Osteoblast (primary cell): Measurements from ENCODE around the gene DQX1. TPM values are rescaled to one million over a fixed set of nuclear protein-coding genes. Genes with fewer than 3 reads are reported as not detected.
A peak's percentile ranks its signal among the peaks of the same experiment; 100 is the strongest.

Experiments
- DNase-seq: peaks from one replicate; pipeline ENCODE4 v3.0.0; 2011; ENCODE audit warnings: low spot score, mixed read lengths; ENCODE audit not compliant: insufficient read length; ENCODE audit errors: missing footprints
- H2AFZ ChIP-seq: 2 replicates; pipeline ENCODE4 v1.6.0; 2011; ENCODE audit warnings: mild to moderate bottlenecking, low read length
- H3K27ac ChIP-seq: 2 replicates; pipeline ENCODE4 v1.5.1; 2011; ENCODE audit warnings: mild to moderate bottlenecking, low read depth, low read length, moderate library complexity
- H3K27me3 ChIP-seq: 2 replicates; pipeline ENCODE4 v1.6.0; 2012; ENCODE audit warnings: mild to moderate bottlenecking, control low read depth, inconsistent platforms, low read length, moderate library complexity; ENCODE audit not compliant: insufficient read depth
- H3K36me3 ChIP-seq: 2 replicates; pipeline ENCODE4 v1.5.1; 2011; ENCODE audit warnings: mild to moderate bottlenecking, low read length, control low read depth, moderate library complexity; ENCODE audit not compliant: insufficient read depth
- H3K4me1 ChIP-seq: 2 replicates; pipeline ENCODE4 v1.5.1; 2011; ENCODE audit warnings: mild to moderate bottlenecking, low read length, control low read depth, moderate library complexity; ENCODE audit not compliant: insufficient read depth
- H3K4me2 ChIP-seq: 2 replicates; pipeline ENCODE4 v1.6.0; 2011; ENCODE audit warnings: mild to moderate bottlenecking, low read length; ENCODE audit not compliant: insufficient read depth
- H3K4me3 ChIP-seq: fragments of 200-600 bp; sonication (generic); 3 replicates; pipeline ENCODE4 v1.5.1; 2012; ENCODE audit warnings: mild to moderate bottlenecking, low read length, inconsistent platforms; ENCODE audit not compliant: insufficient read depth
- H3K79me2 ChIP-seq: 2 replicates; pipeline ENCODE4 v1.6.0; 2012; ENCODE audit warnings: mild to moderate bottlenecking, low read length, control low read depth, inconsistent platforms; ENCODE audit not compliant: insufficient read depth
- H3K9me3 ChIP-seq: 2 replicates; pipeline ENCODE4 v1.5.1; 2011; ENCODE audit warnings: low read depth, low read length, control low read depth
- H4K20me1 ChIP-seq: 2 replicates; pipeline ENCODE4 v1.6.0; 2012; ENCODE audit warnings: mild to moderate bottlenecking, low read length, control low read depth; ENCODE audit not compliant: insufficient read depth
- CTCF ChIP-seq: IDR thresholded peaks from 2 replicates; pipeline ENCODE4 v1.5.1; 2011; ENCODE audit warnings: mild to moderate bottlenecking, low read depth, low read length, moderate library complexity; ENCODE audit errors: extremely low read depth
- total RNA-seq: library from RNA; depleted of rRNA; stranded (reverse); fragments of >200 nt; gene quantifications from 2 replicates; pipeline ENCODE4 v1.2.3, GENCODE V29; 2012

DQX1 gene
- not detected in 2 replicates for total RNA-seq

GRCh38 chr2:74525717-74526648 is at the start of gene DQX1:
TSS of gene DQX1 (minus strand) at chr2:74526231. CDS start at chr2:74525729, 502 bp downstream.
- H2AFZ ChIP-seq: no peak within 1 kb of the TSS
- TF ChIP-seq CTCF: no peak
- peak; percentile 63 for DNase-seq

GRCh38 chr2:74575320-74575719 is 49.3 kb upstream of the DQX1 start:
- no peaks in the 10 kb centered on the region for H4K20me1 ChIP-seq
- H3K9me3 ChIP-seq: no peaks in the 10 kb centered on the region
- H3K4me3 ChIP-seq: no peak overlapping the region
- no peak overlapping the region for H3K4me2 ChIP-seq
- H3K27ac ChIP-seq: peak overlapping the region; percentile 90
- peaks cover 56% of the 10 kb centered on the region for H3K4me1 ChIP-seq
- no peak for TF ChIP-seq CTCF
- H3K36me3 ChIP-seq: no peaks in the 10 kb centered on the region
- H3K79me2 ChIP-seq: no peaks in the 10 kb centered on the region
- H3K27me3 ChIP-seq: no peaks in the 10 kb centered on the region
- no peak overlapping the region for H2AFZ ChIP-seq
- no peak for DNase-seq

More at GRCh38 chr2:74525717-74526648, at the start of gene DQX1:
- peaks cover 19% of the 10 kb centered on the region for H3K4me1 ChIP-seq
- peaks cover 27% of the 10 kb centered on the region for H3K36me3 ChIP-seq
- no peak within 1 kb of the TSS for H3K4me3 ChIP-seq
- peaks cover 16% of the 10 kb centered on the region for H4K20me1 ChIP-seq
- H3K79me2 ChIP-seq: peaks cover 37% of the 10 kb centered on the region
- no peaks in the 10 kb centered on the region for H3K27me3 ChIP-seq
- no peak within 1 kb of the TSS for H3K4me2 ChIP-seq
- no peak within 1 kb of the TSS for H3K27ac ChIP-seq
- no peaks in the 10 kb centered on the region for H3K9me3 ChIP-seq

- Histone ChIP-seq H3K27me3 (no peaks in the 10 kb centered on the region), H3K27ac (peak overlapping the region; percentile 90), H3K36me3 (no peaks in the 10 kb centered on the region), H3K4me2 (peak overlapping the region; percentile 81), H3K4me1 (peaks cover 64% of the 10 kb centered on the region), H2AFZ (peak overlapping the region; percentile 71), H4K20me1 (no peaks in the 10 kb centered on the region), H3K4me3 (peak overlapping the region; percentile 54), H3K9me3 (no peaks in the 10 kb centered on the region), H3K79me2 (no peaks in the 10 kb centered on the region)
- TF ChIP-seq CTCF: no peak
- DNase-seq: peak; percentile 91
Observed at GRCh38 chr2:74573747-74574562, 47.9 kb upstream of the DQX1 start.
